Skeletal muscle tissue (tissue), 4 donors: ENCODE results near the gene FAM184B. TPM values are rescaled to one million over a fixed set of nuclear protein-coding genes. Genes with fewer than 3 reads are reported as not detected.
"Not testable (repeated sequence)": the region's sequence is repeated elsewhere in the genome, so short reads cannot be mapped to it uniquely, and the experiment has no call there.

Source experiments
- H3K27ac ChIP-seq: one replicate; pipeline ENCODE4 v1.7.0; 2013; ENCODE audit warnings: mild to moderate bottlenecking, low read depth, low read length, inconsistent platforms
- H3K27me3 ChIP-seq, 3 donors: one replicate each; pipeline ENCODE4 v1.7.0; 2013; ENCODE audit warnings: low read length in 3 of 3; ENCODE audit not compliant: control insufficient read depth in 3 of 3, insufficient read depth in 3 of 3
- H3K36me3 ChIP-seq, 3 donors: one replicate each; pipeline ENCODE4 v1.7.0; 2013; ENCODE audit warnings: low read length in 3 of 3; ENCODE audit not compliant: control insufficient read depth in 3 of 3, insufficient read depth in 3 of 3
- H3K4me1 ChIP-seq, 3 donors: one replicate each; pipeline ENCODE4 v1.7.0; 2013; ENCODE audit warnings: low read length in 3 of 3, mild to moderate bottlenecking in 3 of 3; ENCODE audit not compliant: control insufficient read depth in 3 of 3, insufficient read depth in 3 of 3
- H3K4me3 ChIP-seq, 3 donors: one replicate each; pipeline ENCODE4 v1.7.0; 2013; ENCODE audit warnings: low read length in 3 of 3
- H3K9ac ChIP-seq, 3 donors: one replicate each; pipeline ENCODE4 v1.7.0; 2013; ENCODE audit warnings: low read length in 3 of 3, mild to moderate bottlenecking in 3 of 3, moderate library complexity in 2 of 3, low read depth in 1 of 3
- H3K9me3 ChIP-seq, 3 donors: one replicate each; pipeline ENCODE4 v1.7.0; 2013; ENCODE audit warnings: low read length in 3 of 3; ENCODE audit not compliant: control insufficient read depth in 3 of 3
- total RNA-seq: library from RNA; depleted of rRNA; stranded (reverse); fragments of >200 nt; gene quantifications from one replicate; pipeline ENCODE4 v1.2.3, GENCODE V29; 2014
- donor health status: Osteomylitis.

Gene FAM184B
- total RNA-seq, 1 donor from 2014 or later = 4.2 TPM

- Histone ChIP-seq H3K4me1 (no peaks in the 10 kb centered on the region), H3K4me3 (no peak overlapping the region), H3K9ac (no peak overlapping the region), H3K27ac (no peak overlapping the region), H3K9me3 (no peaks in the 10 kb centered on the region), H3K36me3 (no peaks in the 10 kb centered on the region), H3K27me3 (no peaks in the 10 kb centered on the region)
These were observed 111.0 kb downstream of the FAM184B start for GRCh38 chr4:17670423-17670822.

- no peak overlapping the region for H3K27ac ChIP-seq
- no peaks in the 10 kb centered on the region for H3K4me1 ChIP-seq
- H3K27me3 ChIP-seq = no peaks in the 10 kb centered on the region
- H3K9me3 ChIP-seq = no peaks in the 10 kb centered on the region
- H3K36me3 ChIP-seq = no peaks in the 10 kb centered on the region
- H3K9ac ChIP-seq = no peak overlapping the region
- H3K4me3 ChIP-seq = no peak overlapping the region
These were observed 113.7 kb downstream of the FAM184B start for GRCh38 chr4:17667653-17668201.

GRCh38 chr4:17667253-17667652 is 114.2 kb downstream of the FAM184B start:
- no peak overlapping the region for H3K4me3 ChIP-seq
- no peaks in the 10 kb centered on the region for H3K4me1 ChIP-seq
- no peak overlapping the region for H3K9ac ChIP-seq
- no peak overlapping the region for H3K27ac ChIP-seq
- H3K36me3 ChIP-seq = no peaks in the 10 kb centered on the region
- H3K27me3 ChIP-seq = no peaks in the 10 kb centered on the region
- no peaks in the 10 kb centered on the region for H3K9me3 ChIP-seq

GRCh38 chr4:17665852-17666251 is 115.6 kb downstream of the FAM184B start:
- H3K9me3 ChIP-seq = no peaks in the 10 kb centered on the region
- H3K4me3 ChIP-seq = no peak overlapping the region
- no peaks in the 10 kb centered on the region for H3K4me1 ChIP-seq
- no peak overlapping the region for H3K9ac ChIP-seq
- no peaks in the 10 kb centered on the region for H3K36me3 ChIP-seq
- no peaks in the 10 kb centered on the region for H3K27me3 ChIP-seq
- H3K27ac ChIP-seq = no peak overlapping the region

GRCh38 chr4:17665346-17665745 is 116.1 kb downstream of the FAM184B start:
- Histone ChIP-seq H3K4me1 (no peaks in the 10 kb centered on the region), H3K36me3 (no peaks in the 10 kb centered on the region), H3K9me3 (no peaks in the 10 kb centered on the region), H3K27ac (no peak overlapping the region), H3K4me3 (no peak overlapping the region), H3K9ac (no peak overlapping the region), H3K27me3 (no peaks in the 10 kb centered on the region)

- H3K27ac ChIP-seq = no peak overlapping the region
- H3K4me1 ChIP-seq = no peaks in the 10 kb centered on the region
- H3K27me3 ChIP-seq = no peaks in the 10 kb centered on the region
- no peak overlapping the region for H3K9ac ChIP-seq
- no peak overlapping the region for H3K4me3 ChIP-seq
- H3K36me3 ChIP-seq = no peaks in the 10 kb centered on the region
- no peaks in the 10 kb centered on the region for H3K9me3 ChIP-seq
These were observed 116.7 kb downstream of the FAM184B start for GRCh38 chr4:17664755-17665154.

GRCh38 chr4:17662694-17663093 is 118.7 kb downstream of the FAM184B start:
- no peak overlapping the region for H3K9ac ChIP-seq
- no peaks in the 10 kb centered on the region for H3K9me3 ChIP-seq
- no peak overlapping the region for H3K27ac ChIP-seq
- H3K27me3 ChIP-seq = no peaks in the 10 kb centered on the region
- H3K4me3 ChIP-seq = no peak overlapping the region
- no peaks in the 10 kb centered on the region for H3K4me1 ChIP-seq
- no peaks in the 10 kb centered on the region for H3K36me3 ChIP-seq

GRCh38 chr4:17659196-17659595 is 122.2 kb downstream of the FAM184B start:
- H3K9ac ChIP-seq, H3K9me3 ChIP-seq, H3K4me1 ChIP-seq, H3K27me3 ChIP-seq, H3K4me3 ChIP-seq, H3K36me3 ChIP-seq, H3K27ac ChIP-seq: not testable (repeated sequence)

- Histone ChIP-seq H3K9me3 (no peaks in the 10 kb centered on the region), H3K27me3 (no peaks in the 10 kb centered on the region), H3K36me3 (peaks cover 0 to 4% (median 0%) of the 10 kb centered on the region in 3 donors), H3K4me1 (no peaks in the 10 kb centered on the region), H3K27ac (no peak overlapping the region), H3K9ac (no peak overlapping the region), H3K4me3 (no peak overlapping the region)
These were observed 123.6 kb downstream of the FAM184B start for GRCh38 chr4:17657849-17658248.

GRCh38 chr4:17657090-17657489 is 124.3 kb downstream of the FAM184B start:
- Histone ChIP-seq H3K4me1 (no peaks in the 10 kb centered on the region), H3K4me3 (no peak overlapping the region), H3K27ac (no peak overlapping the region), H3K9me3 (no peaks in the 10 kb centered on the region), H3K9ac (no peak overlapping the region), H3K36me3 (peaks cover 0 to 8% (median 0%) of the 10 kb centered on the region in 3 donors), H3K27me3 (no peaks in the 10 kb centered on the region)

- Histone ChIP-seq H3K4me1 (peaks cover 5 to 10% (median 5%) of the 10 kb centered on the region in 3 donors), H3K27ac (no peak overlapping the region), H3K4me3 (no peak overlapping the region), H3K9ac (no peak overlapping the region), H3K9me3 (no peaks in the 10 kb centered on the region), H3K27me3 (no peaks in the 10 kb centered on the region), H3K36me3 (peaks cover 0 to 8% (median 0%) of the 10 kb centered on the region in 3 donors)
These were observed 126.7 kb downstream of the FAM184B start for GRCh38 chr4:17654701-17655100.
